GM18517 (cell line): ENCODE data around the gene PDCL2.

Experiments
- ATAC-seq: cut with Tn5 transposase; IDR thresholded peaks from one replicate; pipeline ENCODE4 v1.9.1; 2021; ENCODE audit warnings: mild to moderate bottlenecking, moderate library complexity; ENCODE audit not compliant: unreplicated experiment

The PDCL2 gene

GRCh38 chr4:55540271-55540670 is 51.8 kb downstream of the PDCL2 start:
- no peak for ATAC-seq

GRCh38 chr4:55539658-55540057 is 52.4 kb downstream of the PDCL2 start:
- no peak for ATAC-seq

GRCh38 chr4:55538531-55538930 is 53.5 kb downstream of the PDCL2 start:
- ATAC-seq = no peak

DNA sequence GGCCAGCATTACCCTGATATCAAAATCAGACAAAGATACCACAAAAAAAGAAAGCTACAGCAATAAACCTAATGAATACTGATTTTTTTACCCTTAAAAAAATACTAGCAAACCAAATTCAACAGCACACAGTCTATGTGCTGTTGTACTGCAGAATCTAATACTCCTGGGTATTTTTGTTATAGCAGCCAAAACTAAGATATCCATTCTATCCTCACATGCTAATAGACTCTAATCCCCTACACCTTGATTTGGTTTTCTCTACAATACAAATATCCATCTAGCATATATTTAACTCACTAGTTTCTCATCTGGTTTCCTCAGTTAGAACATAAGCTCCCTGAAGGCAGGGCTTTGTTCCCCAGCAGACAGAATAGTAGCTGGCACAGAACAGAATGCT is 57.7 kb downstream of the PDCL2 start:
- ATAC-seq = no peak

GRCh38 chr4:55530691-55531090 is 61.4 kb downstream of the PDCL2 start:
- ATAC-seq = no peak

DNA sequence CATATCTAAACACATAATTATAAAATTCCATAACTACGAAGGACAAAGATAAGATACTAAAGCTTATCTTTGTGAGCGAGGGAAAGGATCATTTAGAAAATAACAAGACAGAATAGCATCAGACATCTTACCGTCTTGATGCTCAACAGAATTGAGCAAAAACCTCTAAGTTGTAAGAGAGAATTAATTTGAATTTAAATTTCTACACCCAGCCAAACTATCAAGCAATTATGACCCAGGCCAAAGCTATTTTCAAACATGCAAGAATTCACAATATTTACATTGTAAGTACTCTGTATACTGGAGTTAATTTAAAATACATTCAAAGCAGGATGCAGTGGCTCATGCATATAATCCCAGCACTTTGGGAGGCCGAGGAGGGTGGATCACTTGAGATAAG is 61.9 kb downstream of the PDCL2 start:
- ATAC-seq = no peak

DNA sequence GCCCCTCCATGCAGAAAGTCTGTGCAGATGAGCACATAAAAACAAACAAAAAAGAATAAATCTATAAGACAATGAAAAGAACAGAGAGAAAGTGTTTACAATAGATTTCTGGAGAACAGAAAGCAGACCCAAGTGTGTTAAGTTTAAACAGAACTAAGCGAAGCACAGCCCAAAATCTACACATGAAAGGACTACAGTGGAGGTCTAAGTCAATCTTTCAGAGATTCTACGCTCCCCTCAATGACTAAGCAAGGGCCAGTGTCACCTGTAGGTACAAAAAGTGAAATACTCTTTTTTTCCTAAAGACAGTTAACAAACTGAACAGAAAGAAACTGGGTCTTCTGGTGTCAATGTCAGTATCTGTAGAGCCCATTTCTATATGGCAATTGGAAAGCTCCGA is 63.6 kb downstream of the PDCL2 start:
- ATAC-seq = no peak

DNA sequence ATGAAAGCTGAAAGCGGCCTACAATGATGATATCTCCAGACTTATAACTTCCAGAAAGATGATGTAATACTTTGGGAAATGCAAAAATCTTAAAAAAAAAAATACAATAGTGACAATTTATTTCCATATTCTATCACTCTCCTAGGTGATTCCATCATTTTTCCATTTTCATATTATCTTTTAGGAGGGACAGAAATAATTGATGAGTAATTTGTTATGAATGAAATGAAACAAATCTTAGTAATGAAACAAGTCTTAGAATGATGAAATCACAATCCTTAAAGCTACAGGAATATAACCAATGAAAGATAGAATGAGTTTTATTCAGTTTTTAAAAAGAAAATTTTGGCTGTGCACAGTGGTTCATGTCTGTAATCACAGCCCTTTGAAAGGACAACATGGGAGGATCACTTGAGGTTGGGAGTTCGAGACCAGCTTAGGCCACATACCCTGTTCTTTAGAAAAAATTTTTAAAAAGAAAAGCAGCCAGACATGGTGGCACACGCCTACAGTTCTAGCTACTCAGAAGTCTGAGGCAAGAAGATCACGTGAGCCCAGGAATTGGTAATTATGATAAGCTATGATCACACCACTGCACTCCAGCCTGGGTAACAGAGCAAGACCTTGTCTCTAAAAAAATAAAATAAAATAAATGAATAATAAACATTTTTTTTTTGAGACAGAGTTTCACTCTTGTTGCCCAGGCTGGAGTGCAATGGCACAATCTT is 67.0 kb downstream of the PDCL2 start:
- ATAC-seq = no peak

DNA sequence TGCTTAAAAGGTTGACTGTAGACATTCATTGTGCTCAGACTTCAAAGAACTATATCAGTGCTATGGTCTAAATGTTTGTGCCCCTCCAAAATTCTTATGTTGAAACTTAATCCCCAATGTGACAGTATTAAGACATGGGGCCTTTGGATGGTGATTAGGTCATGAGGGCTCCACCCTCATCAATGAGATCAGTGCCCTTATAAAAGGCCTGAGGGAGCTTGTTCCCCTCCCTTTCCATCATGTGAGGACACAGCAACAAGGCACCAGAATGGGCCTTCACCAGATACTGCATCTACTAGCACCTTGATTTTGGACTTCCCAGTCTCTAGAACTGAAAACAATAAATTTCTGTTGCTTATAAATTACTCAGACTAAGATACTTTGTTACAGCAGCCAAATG is 73.6 kb downstream of the PDCL2 start:
- no peak for ATAC-seq

GRCh38 chr4:55517526-55518229 is 74.4 kb downstream of the PDCL2 start:
- ATAC-seq = no peak

DNA sequence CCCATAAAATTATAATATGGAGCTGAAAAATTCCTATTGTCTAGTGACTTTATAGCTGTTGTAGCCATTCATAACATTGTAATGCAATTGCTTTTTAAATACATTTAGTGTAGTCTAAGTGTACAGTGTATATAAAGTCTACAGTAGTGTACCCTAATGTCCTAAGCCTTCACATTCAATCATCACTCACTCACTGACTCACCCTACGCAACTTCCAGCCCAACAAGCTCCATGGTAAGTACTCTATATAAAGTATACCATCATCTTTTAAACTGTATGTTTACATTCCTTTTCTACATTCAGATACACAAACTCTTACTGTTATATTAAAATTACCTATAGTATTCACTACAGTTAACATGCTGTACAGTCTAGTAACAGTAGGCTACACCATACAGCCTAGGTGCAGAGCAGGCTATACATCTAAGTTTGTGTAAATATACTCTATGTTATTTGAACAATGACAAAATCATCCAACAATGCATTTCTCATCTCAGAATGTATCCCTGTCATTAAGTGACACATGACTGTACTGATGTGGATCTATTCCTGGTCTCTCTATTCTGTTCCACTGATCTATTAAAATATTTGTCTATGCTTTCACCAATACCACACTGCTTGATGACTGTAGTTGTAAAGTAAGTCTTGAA is 79.0 kb downstream of the PDCL2 start:
- no peak for ATAC-seq

GRCh38 chr4:55512077-55512476 is 80.0 kb downstream of the PDCL2 start:
- ATAC-seq = no peak

GRCh38 chr4:55510685-55511084 is 81.4 kb downstream of the PDCL2 start:
- no peak for ATAC-seq

GRCh38 chr4:55509266-55509665 is 82.8 kb downstream of the PDCL2 start:
- no peak for ATAC-seq

DNA sequence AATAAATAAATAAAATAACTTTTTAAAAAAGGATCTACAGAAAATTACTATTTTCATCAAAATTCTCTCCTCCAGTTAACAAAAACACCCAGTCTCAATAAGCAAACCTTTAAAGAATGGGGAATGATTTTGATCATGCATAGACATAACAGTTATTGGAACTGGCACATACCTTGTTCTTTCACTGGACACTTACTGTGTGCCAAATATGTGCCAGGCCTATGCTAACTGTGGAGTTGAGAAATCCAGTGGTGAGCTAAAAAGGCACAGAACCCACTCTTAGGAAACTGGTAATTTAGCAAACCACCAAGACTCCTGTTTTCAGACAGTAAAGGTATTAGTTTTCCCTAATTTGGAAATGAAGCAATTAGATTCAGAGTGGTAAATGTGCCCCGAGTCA is 84.4 kb downstream of the PDCL2 start:
- no peak for ATAC-seq
